Mucosa of stomach (tissue), 1 donor: ENCODE results near the gene RETREG1.

ENCODE experiments used
- H3K27me3 ChIP-seq: one replicate; pipeline ENCODE4 v1.7.0; 2013; ENCODE audit warnings: mild to moderate bottlenecking, low read length; ENCODE audit not compliant: control insufficient read depth, insufficient read depth
- H3K36me3 ChIP-seq: one replicate; pipeline ENCODE4 v1.7.0; 2013; ENCODE audit warnings: low read length; ENCODE audit not compliant: control insufficient read depth, insufficient read depth
- H3K4me1 ChIP-seq: one replicate; pipeline ENCODE4 v1.7.0; 2013; ENCODE audit warnings: mild to moderate bottlenecking, low read length; ENCODE audit not compliant: control insufficient read depth, insufficient read depth
- H3K4me3 ChIP-seq: one replicate; pipeline ENCODE4 v1.7.0; 2013; ENCODE audit warnings: low read length
- H3K9ac ChIP-seq: one replicate; pipeline ENCODE4 v1.7.0; 2013; ENCODE audit warnings: mild to moderate bottlenecking, low read length, moderate library complexity
- H3K9me3 ChIP-seq: one replicate; pipeline ENCODE4 v1.7.0; 2013; ENCODE audit warnings: mild to moderate bottlenecking, low read length, moderate library complexity; ENCODE audit not compliant: control insufficient read depth
- donor health status: Pancreatic carcinoma.

Gene RETREG1

DNA sequence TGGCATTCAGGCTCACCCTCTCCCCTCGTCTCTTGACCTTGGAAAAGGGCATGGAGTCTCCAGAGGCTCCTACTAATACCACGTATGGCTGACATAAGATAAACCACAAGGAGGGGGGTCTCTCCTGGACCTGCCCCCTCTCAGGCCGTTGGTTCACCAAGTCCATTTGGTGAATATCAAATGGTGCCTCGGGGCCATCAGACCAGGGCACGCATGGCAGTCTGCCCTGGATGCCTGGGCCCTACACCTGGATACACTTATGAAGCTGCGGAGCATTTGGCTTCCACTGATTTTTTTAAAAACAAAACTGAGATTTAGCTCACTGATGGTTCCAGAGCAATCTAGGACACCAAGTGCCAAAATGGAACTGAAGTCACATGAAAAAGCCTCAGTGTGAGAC is 110.9 kb downstream of the RETREG1 start:
- no peaks in the 10 kb centered on the region for H3K27me3 ChIP-seq
- peaks cover 6% of the 10 kb centered on the region for H3K4me1 ChIP-seq
- no peak overlapping the region for H3K4me3 ChIP-seq
- no peak overlapping the region for H3K9ac ChIP-seq
- H3K9me3 ChIP-seq: no peaks in the 10 kb centered on the region
- no peaks in the 10 kb centered on the region for H3K36me3 ChIP-seq

DNA sequence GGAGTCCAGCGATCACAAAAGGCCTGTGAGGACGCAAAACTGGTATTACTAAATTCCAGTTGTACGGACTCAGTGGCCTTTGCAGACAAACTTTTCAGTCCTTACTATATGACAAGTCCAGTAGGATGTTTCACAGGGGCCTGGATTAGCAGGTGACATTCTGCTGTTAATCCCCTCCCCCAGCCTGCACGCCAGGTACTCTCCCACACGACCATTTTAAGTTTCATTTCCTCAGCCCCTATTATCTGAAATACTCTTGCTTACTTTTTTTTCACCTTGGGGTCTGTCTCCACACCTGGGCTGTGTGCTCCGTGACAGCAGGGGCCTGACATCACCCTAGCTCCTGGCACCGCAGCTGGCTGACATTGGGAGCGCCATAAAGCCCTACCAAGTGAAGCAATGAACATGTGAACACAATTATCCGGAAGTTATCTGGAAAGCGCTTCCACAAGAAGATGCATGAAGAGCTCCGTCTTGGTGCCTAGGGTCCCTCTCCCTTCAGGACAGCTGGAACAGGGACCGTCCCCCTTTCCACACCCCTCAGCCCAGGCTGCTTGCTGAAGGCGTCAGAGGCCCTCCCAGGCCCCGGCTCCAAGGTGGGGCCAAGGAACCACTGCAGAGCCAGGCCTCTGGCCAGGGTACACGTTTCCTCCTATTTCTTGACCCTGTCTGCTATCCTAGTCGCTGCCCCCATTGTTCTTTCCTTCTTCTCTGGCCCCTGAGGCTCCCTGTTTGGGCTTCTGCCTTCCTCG is 111.5 kb downstream of the RETREG1 start:
- Histone ChIP-seq H3K9me3 (no peaks in the 10 kb centered on the region), H3K36me3 (no peaks in the 10 kb centered on the region), H3K27me3 (no peaks in the 10 kb centered on the region), H3K9ac (no peak overlapping the region), H3K4me1 (peaks cover 6% of the 10 kb centered on the region), H3K4me3 (no peak overlapping the region)

DNA sequence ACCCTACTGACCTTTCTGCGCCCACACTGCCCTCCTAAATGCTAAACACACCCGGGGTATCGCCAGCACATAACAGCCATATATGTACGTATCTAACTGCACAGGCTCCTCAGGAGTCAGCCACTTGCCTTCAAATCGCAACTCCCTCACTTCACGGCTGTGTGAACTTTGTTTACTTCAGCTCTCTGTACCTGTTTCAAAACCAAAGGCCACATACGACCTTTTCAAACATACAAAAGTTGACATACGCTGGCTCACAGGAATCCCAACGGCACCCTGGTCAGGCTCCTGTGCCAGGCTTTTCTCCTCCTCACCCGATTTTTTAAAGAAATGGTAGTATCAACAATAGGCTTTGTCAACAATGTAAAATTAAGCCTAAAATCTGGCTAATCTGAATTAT is 112.2 kb downstream of the RETREG1 start:
- H3K9ac ChIP-seq: no peak overlapping the region
- H3K27me3 ChIP-seq: no peaks in the 10 kb centered on the region
- H3K36me3 ChIP-seq: no peaks in the 10 kb centered on the region
- H3K9me3 ChIP-seq: no peaks in the 10 kb centered on the region
- peaks cover 6% of the 10 kb centered on the region for H3K4me1 ChIP-seq
- no peak overlapping the region for H3K4me3 ChIP-seq

- H3K36me3 ChIP-seq: no peaks in the 10 kb centered on the region
- no peaks in the 10 kb centered on the region for H3K9me3 ChIP-seq
- peaks cover 6% of the 10 kb centered on the region for H3K4me1 ChIP-seq
- H3K27me3 ChIP-seq: no peaks in the 10 kb centered on the region
- H3K9ac ChIP-seq: no peak overlapping the region
- no peak overlapping the region for H3K4me3 ChIP-seq
Measured at GRCh38 chr5:16502866-16503265, 113.9 kb downstream of the RETREG1 start.

DNA sequence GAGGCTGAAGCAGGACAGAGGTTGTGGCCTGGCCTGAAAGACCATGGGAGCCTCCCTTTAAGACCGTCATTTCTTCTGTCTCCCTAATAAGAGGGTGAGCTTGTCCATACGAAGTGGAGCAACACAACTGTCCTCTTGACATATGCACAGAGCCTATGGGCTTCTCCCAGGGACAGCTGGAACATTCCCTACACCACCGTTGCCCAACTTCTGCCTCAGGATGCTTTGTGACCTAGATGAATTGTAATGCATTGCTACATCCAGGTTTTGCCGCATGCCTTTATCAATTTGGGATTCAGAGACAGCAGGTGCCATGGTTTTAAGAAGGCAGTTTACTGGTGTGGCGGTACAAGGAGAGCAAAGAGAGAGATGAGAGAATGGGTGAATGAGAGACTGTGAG is 116.8 kb downstream of the RETREG1 start:
- no peaks in the 10 kb centered on the region for H3K4me1 ChIP-seq
- H3K4me3 ChIP-seq: no peak overlapping the region
- H3K27me3 ChIP-seq: no peaks in the 10 kb centered on the region
- no peaks in the 10 kb centered on the region for H3K9me3 ChIP-seq
- H3K36me3 ChIP-seq: no peaks in the 10 kb centered on the region
- H3K9ac ChIP-seq: no peak overlapping the region

GRCh38 chr5:16497546-16497945 is 119.3 kb downstream of the RETREG1 start:
- Histone ChIP-seq H3K9ac (no peak overlapping the region), H3K4me3 (no peak overlapping the region), H3K27me3 (no peaks in the 10 kb centered on the region), H3K9me3 (no peaks in the 10 kb centered on the region), H3K4me1 (peaks cover 13% of the 10 kb centered on the region), H3K36me3 (no peaks in the 10 kb centered on the region)

DNA sequence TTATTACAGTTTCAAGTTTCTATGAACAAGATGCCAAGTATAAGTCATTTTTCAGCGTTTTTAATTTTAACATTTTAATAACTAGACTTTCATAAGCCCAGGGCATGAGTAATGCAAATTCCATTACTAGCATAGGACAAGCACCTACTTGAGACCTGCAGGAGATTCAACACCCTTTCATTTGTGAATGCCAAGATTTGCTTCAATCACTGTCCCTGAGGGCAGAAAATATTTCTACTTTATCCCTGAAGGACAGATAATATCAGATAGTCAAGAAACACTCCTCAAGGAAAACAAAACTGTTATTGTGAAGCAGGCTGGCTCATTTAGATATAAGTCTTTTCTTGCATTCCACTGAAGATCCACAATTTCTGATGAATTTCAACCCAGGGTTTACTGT is 123.5 kb downstream of the RETREG1 start:
- peaks cover 20% of the 10 kb centered on the region for H3K4me1 ChIP-seq
- no peaks in the 10 kb centered on the region for H3K27me3 ChIP-seq
- no peaks in the 10 kb centered on the region for H3K36me3 ChIP-seq
- H3K9me3 ChIP-seq: no peaks in the 10 kb centered on the region
- no peak overlapping the region for H3K9ac ChIP-seq
- no peak overlapping the region for H3K4me3 ChIP-seq

- Histone ChIP-seq H3K9ac (no peak overlapping the region), H3K9me3 (no peaks in the 10 kb centered on the region), H3K27me3 (no peaks in the 10 kb centered on the region), H3K4me1 (peaks cover 27% of the 10 kb centered on the region), H3K36me3 (no peaks in the 10 kb centered on the region), H3K4me3 (no peak overlapping the region)
Measured at GRCh38 chr5:16492398-16493140, 124.2 kb downstream of the RETREG1 start.

- Histone ChIP-seq H3K4me1 (peaks cover 34% of the 10 kb centered on the region), H3K36me3 (no peaks in the 10 kb centered on the region), H3K4me3 (no peak overlapping the region), H3K9ac (no peak overlapping the region), H3K27me3 (no peaks in the 10 kb centered on the region), H3K9me3 (no peaks in the 10 kb centered on the region)
Measured at GRCh38 chr5:16490911-16491310, 125.9 kb downstream of the RETREG1 start.

GRCh38 chr5:16489322-16489791 is 127.4 kb downstream of the RETREG1 start:
- H3K4me1 ChIP-seq: peaks cover 34% of the 10 kb centered on the region
- no peak overlapping the region for H3K4me3 ChIP-seq
- H3K9ac ChIP-seq: no peak overlapping the region
- no peaks in the 10 kb centered on the region for H3K9me3 ChIP-seq
- H3K36me3 ChIP-seq: no peaks in the 10 kb centered on the region
- H3K27me3 ChIP-seq: no peaks in the 10 kb centered on the region

DNA sequence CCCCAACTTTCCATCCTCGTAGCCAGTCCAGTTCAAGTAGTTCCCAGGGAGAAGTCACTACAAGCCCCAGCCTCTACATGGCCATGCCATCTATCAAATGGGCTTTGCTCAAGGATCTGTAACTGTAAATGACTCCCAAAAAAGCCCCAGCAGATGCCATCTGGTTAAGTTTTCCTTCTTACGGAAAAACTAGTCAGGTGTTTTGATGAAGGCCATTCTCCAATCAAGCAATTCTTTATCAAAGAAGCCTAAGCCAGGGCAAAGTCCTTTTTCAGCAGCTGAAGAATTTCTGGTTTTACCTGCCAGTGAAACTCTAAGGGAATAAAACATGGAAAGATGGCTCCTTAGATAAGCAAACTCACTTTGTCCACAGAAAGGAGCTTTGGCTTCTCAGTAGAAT is 129.3 kb downstream of the RETREG1 start:
- Histone ChIP-seq H3K4me3 (no peak overlapping the region), H3K9me3 (no peaks in the 10 kb centered on the region), H3K9ac (no peak overlapping the region), H3K27me3 (no peaks in the 10 kb centered on the region), H3K36me3 (no peaks in the 10 kb centered on the region), H3K4me1 (peaks cover 20% of the 10 kb centered on the region)

DNA sequence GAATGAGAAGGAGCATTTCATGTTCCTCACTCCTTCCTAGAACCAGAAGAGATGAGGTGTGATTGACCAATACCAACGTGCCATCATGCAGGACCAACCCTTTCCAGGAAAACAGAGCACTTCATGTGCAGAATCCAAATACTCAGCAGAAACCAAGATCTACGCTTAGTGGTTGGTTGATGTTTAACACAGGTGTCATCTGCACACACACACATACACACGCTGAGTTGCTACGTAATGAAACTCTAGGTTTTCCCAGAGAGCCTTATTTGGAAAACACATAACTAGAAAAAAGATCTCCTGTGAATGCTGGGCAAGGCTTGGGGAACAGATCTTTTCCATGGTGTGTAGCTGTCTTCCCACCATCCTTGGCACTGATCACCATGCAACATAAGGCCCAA is 130.1 kb downstream of the RETREG1 start:
- Histone ChIP-seq H3K36me3 (no peaks in the 10 kb centered on the region), H3K9me3 (no peaks in the 10 kb centered on the region), H3K9ac (no peak overlapping the region), H3K4me1 (peaks cover 15% of the 10 kb centered on the region), H3K4me3 (no peak overlapping the region), H3K27me3 (no peaks in the 10 kb centered on the region)
